CD14-positive monocyte (primary cell): ENCODE results near the gene PIP5K1B. TPM values are rescaled to one million over a fixed set of nuclear protein-coding genes. Genes with fewer than 3 reads are reported as not detected.

Experiments used
- DNase-seq, 3 donors: peaks; one replicate each; pipeline ENCODE4 v3.0.0-alpha.2; 2011 to 2022
- H2AFZ ChIP-seq: 2 replicates; pipeline ENCODE4 v1.6.0; 2012; ENCODE audit warnings: mild to moderate bottlenecking, low read depth, low read length, inconsistent platforms; ENCODE audit not compliant: insufficient read depth, poor library complexity, severe bottlenecking
- H3K27ac ChIP-seq, 2 donors: 1 replicate in 1 of 2; 2 replicates in 1 of 2; pipeline ENCODE4 v1.5.1; 2012 to 2013; ENCODE audit warnings: low read length in 2 of 2, control low read depth in 1 of 2, inconsistent platforms in 1 of 2, low read depth in 1 of 2, mild to moderate bottlenecking in 1 of 2
- H3K27me3 ChIP-seq, 2 donors: one replicate each; pipeline versions ENCODE4 v1.6.0 to v1.6.1; 2011 to 2013; ENCODE audit warnings: low read length in 2 of 2; ENCODE audit not compliant: control insufficient read depth in 2 of 2, insufficient read depth in 2 of 2
- H3K36me3 ChIP-seq, 2 donors: replicated peaks in 1 of 2; 1 replicate in 1 of 2; 2 replicates in 1 of 2; pipeline versions ENCODE4 v1.5.1 to v1.6.1; 2012 to 2013; ENCODE audit warnings: low read length in 2 of 2, control low read depth in 1 of 2, inconsistent platforms in 1 of 2, mild to moderate bottlenecking in 1 of 2; ENCODE audit not compliant: insufficient read depth in 2 of 2, control insufficient read depth in 1 of 2
- H3K4me1 ChIP-seq, 2 donors: 1 replicate in 1 of 2; 2 replicates in 1 of 2; pipeline versions ENCODE4 v1.5.1 to v1.6.1; 2012 to 2013; ENCODE audit warnings: low read length in 2 of 2, control low read depth in 1 of 2, inconsistent platforms in 1 of 2, mild to moderate bottlenecking in 1 of 2, moderate library complexity in 1 of 2; ENCODE audit not compliant: insufficient read depth in 2 of 2, control insufficient read depth in 1 of 2
- H3K4me2 ChIP-seq: replicated peaks from 2 replicates; pipeline ENCODE3; 2012; ENCODE audit warnings: low read length, moderate library complexity, mild to moderate bottlenecking; ENCODE audit not compliant: poor library complexity, severe bottlenecking; ENCODE audit errors: extremely low read depth
- H3K4me3 ChIP-seq, 3 experiments: fragments of 200-600 bp in 1 of 3; sonication (generic) in 1 of 3; replicated peaks in 1 of 3; 1 replicate in 2 of 3; 2 replicates in 1 of 3; pipeline ENCODE4 v1.5.1; 2011 to 2013; ENCODE audit warnings: low read length in 3 of 3, mild to moderate bottlenecking in 3 of 3, control low read depth in 2 of 3, low read depth in 2 of 3, inconsistent platforms in 1 of 3, moderate library complexity in 1 of 3
- H3K79me2 ChIP-seq: 2 replicates; pipeline ENCODE4 v1.6.0; 2012; ENCODE audit warnings: mild to moderate bottlenecking, control low read depth, inconsistent platforms, low read length, moderate library complexity; ENCODE audit not compliant: insufficient read depth
- H3K9ac ChIP-seq: 2 replicates; pipeline ENCODE4 v1.6.0; 2017; ENCODE audit warnings: low read length, mild to moderate bottlenecking; ENCODE audit not compliant: insufficient read depth, poor library complexity, severe bottlenecking
- H3K9me3 ChIP-seq, 2 donors: replicated peaks in 1 of 2; 1 replicate in 1 of 2; 2 replicates in 1 of 2; pipeline versions ENCODE4 v1.5.1 to v1.6.1; 2012 to 2013; ENCODE audit warnings: low read length in 2 of 2, control low read depth in 1 of 2; ENCODE audit not compliant: control insufficient read depth in 1 of 2, insufficient read depth in 1 of 2
- H4K20me1 ChIP-seq: 2 replicates; pipeline ENCODE4 v1.6.0; 2012; ENCODE audit warnings: mild to moderate bottlenecking, low read length, control low read depth, moderate library complexity; ENCODE audit not compliant: insufficient read depth
- H3K27ac Mint-ChIP-seq, 7 donors: one replicate each; pipeline ENCODE4 v1.8.0; 2020; ENCODE audit warnings: mild to moderate bottlenecking in 7 of 7, mixed read lengths in 7 of 7, moderate library complexity in 6 of 7, inconsistent platforms in 2 of 7
- H3K27me3 Mint-ChIP-seq, 3 donors: one replicate each; pipeline ENCODE4 v1.8.0; 2021 to 2022; ENCODE audit warnings: low read depth in 3 of 3, mild to moderate bottlenecking in 3 of 3, mixed read lengths in 3 of 3, moderate library complexity in 3 of 3, inconsistent platforms in 1 of 3
- H3K36me3 Mint-ChIP-seq, 2 donors: one replicate each; pipeline ENCODE4 v1.8.0; 2020; ENCODE audit warnings: mixed read lengths in 2 of 2, inconsistent platforms in 1 of 2, mild to moderate bottlenecking in 1 of 2
- H3K4me1 Mint-ChIP-seq: one replicate; pipeline ENCODE4 v1.8.0; 2020; ENCODE audit warnings: mild to moderate bottlenecking, mixed read lengths
- H3K4me3 Mint-ChIP-seq, 2 donors: one replicate each; pipeline ENCODE4 v1.8.0; 2020; ENCODE audit warnings: mild to moderate bottlenecking in 2 of 2, mixed read lengths in 2 of 2, moderate library complexity in 1 of 2
- H3K9me3 Mint-ChIP-seq, 7 donors: one replicate each; pipeline ENCODE4 v1.8.0; 2020 to 2022; ENCODE audit warnings: mixed read lengths in 7 of 7, mild to moderate bottlenecking in 6 of 7, moderate library complexity in 6 of 7, inconsistent platforms in 2 of 7
- CTCF ChIP-seq: fragments of 200-600 bp; IDR thresholded peaks from one replicate; pipeline ENCODE4 v1.8.0; 2022; ENCODE audit warnings: antibody characterized with exemption, mild to moderate bottlenecking
- WGBS: methylation state at CpG from one replicate; pipeline ENCODE4 v1.1.5; 2013; ENCODE audit warnings: missing lambda C conversion rate; ENCODE audit not compliant: insufficient coverage; 5-methylcytosine and 5-hydroxymethylcytosine counted together
- intact Hi-C, 2 donors: fragments of 100-400 bp; cut with micrococcal nuclease; formaldehyde crosslinking; loops; one replicate each; pipeline versions ENCODE4 v1.15.0 to v1.15.1; 2023
- polyA plus RNA-seq, 3 donors: library from polyadenylated mRNA; depleted of rRNA in 1 of 3; unstranded in 2 of 3; stranded (reverse) in 1 of 3; fragments of 300-500 nt in 2 of 3; fragments of >200 nt in 1 of 3; fragmentation: Illumina TruSeq in 2 of 3; gene quantifications; 1 replicate in 2 of 3; 2 replicates in 1 of 3; pipeline ENCODE4 v1.2.3, GENCODE V29; 2012 to 2021

PIP5K1B gene
- polyA plus RNA-seq, 3 donors: 0.18 to 4.1 (median 0.87) TPM

- Histone ChIP-seq H3K27ac (no peak overlapping the region), H3K9ac (peak overlapping the region; percentile 63), H3K9me3 (no peaks in the 10 kb centered on the region), H3K4me1 (peaks cover 23 to 34% of the 10 kb centered on the region in 2 donors), H3K4me3 (peak overlapping the region; percentile 40 to 94 (median 73)), H3K27me3 (peaks cover 13 to 19% of the 10 kb centered on the region in 2 donors), H3K36me3 (no peaks in the 10 kb centered on the region), H3K4me2 (peak overlapping the region; percentile 98), H3K79me2 (peaks cover 9% of the 10 kb centered on the region), H2AFZ (peak overlapping the region; percentile 94), H4K20me1 (no peaks in the 10 kb centered on the region)
- 1% methylated on average over 10 of the region's 11 CpGs for WGBS
- Mint-ChIP-seq H3K27me3 (peaks cover 29 to 36% (median 34%) of the 10 kb centered on the region in 3 donors), H3K4me3 (peak overlapping the region; percentile 79 to 93), H3K9me3 (peaks cover 0 to 2% (median 0%) of the 10 kb centered on the region in 7 donors), H3K27ac (peak overlapping the region in 3 of 7 donors; percentile 53 to 74 (median 58)), H3K36me3 (peaks cover 0 to 4% of the 10 kb centered on the region in 2 donors), H3K4me1 (peaks cover 38% of the 10 kb centered on the region)
- intact Hi-C loops: loop anchor here in 1 of 2 donors (10.0 kb wide), 2 partner anchors 80 to 290 kb away; a partner anchor contains a TSS
- no peak for DNase-seq
- TF ChIP-seq CTCF: no peak
Measured at GRCh38 chr9:68704498-68704813, 584 bp upstream of the PIP5K1B start.

- Histone ChIP-seq H2AFZ (peak overlapping the region; percentile 95), H3K27ac (peak overlapping the region in 1 of 2 donors; percentile 62), H3K4me3 (peak overlapping the region; percentile 73 to 94 (median 90)), H4K20me1 (no peaks in the 10 kb centered on the region), H3K4me2 (peak overlapping the region; percentile 98), H3K9me3 (no peaks in the 10 kb centered on the region), H3K79me2 (peaks cover 9% of the 10 kb centered on the region), H3K4me1 (peaks cover 23 to 34% of the 10 kb centered on the region in 2 donors), H3K27me3 (peaks cover 13 to 19% of the 10 kb centered on the region in 2 donors), H3K9ac (peak overlapping the region; percentile 68), H3K36me3 (no peaks in the 10 kb centered on the region)
- intact Hi-C loops: loop anchor here in 1 of 2 donors (10.0 kb wide), 2 partner anchors 79 to 289 kb away; a partner anchor contains a TSS
- H3K4me3 Mint-ChIP-seq: peak overlapping the region; percentile 94 to 96
- peaks cover 29 to 36% (median 34%) of the 10 kb centered on the region in 3 donors for H3K27me3 Mint-ChIP-seq
- peaks cover 0 to 2% (median 0%) of the 10 kb centered on the region in 7 donors for H3K9me3 Mint-ChIP-seq
- H3K36me3 Mint-ChIP-seq: peaks cover 0 to 5% of the 10 kb centered on the region in 2 donors
- 0% methylated on average over 38 of the region's 62 CpGs for WGBS
- no peak for TF ChIP-seq CTCF
- peak; percentile 29 to 36 (median 36) for DNase-seq
- H3K27ac Mint-ChIP-seq: peak overlapping the region in 6 of 7 donors; percentile 40 to 91 (median 74)
- peaks cover 41% of the 10 kb centered on the region for H3K4me1 Mint-ChIP-seq
Measured at GRCh38 chr9:68705531-68706362, 707 bp downstream of the PIP5K1B start.
